ENCODE results near the gene VAV3. TPM values are rescaled to one million over a fixed set of nuclear protein-coding genes. Genes with fewer than 3 reads are reported as not detected.

Gene VAV3
- total and polyA plus RNA-seq, 2 donors (not counting 1 experiment from before 2014, with no cell fraction given), result not detected

DNA sequence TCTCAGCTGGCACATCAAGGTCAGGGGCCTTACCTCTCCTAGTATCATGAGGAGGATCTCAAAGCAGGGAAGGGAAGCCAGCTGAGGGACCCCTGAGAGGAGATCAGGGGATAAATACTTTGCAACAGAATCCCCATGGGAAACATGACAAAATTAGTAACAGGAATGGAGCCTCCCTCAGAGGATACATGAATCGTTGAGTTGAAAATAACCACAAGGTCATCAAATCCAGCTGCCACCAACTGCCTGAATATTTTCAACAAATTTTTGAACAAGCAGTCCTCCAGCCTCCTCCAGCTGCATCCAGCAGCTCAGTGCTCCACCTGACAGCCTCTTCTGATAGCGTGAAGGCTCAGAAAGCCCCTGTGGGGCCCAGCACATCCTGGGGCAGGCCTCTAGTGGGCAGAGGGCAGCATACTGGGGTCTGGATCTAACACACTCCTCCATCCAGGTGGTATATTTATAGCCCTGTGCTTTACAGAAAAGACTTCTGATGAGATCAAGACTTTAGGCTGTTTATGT lies 419.9 kb downstream of the VAV3 start:
- no peak for TF ChIP-seq EZH2 (IDR thresholded peaks at IDR 0.05; ENCODE audit: low read length, missing control alignments)
- no peak for TF ChIP-seq CTCF (conservative IDR thresholded peaks at IDR 0.05 in 1 of 2, IDR thresholded peaks at IDR 0.05 in 1 of 2; ENCODE audit: low read depth in 1 of 2, low read length in 2 of 2)
- Histone ChIP-seq H3K9me3 (ENCODE audit: control insufficient read depth, insufficient read depth, low read depth, low read length) (no peaks in the 10 kb centered on the region), H3K4me1 (ENCODE audit: control insufficient read depth, extremely low read depth, insufficient read depth, low read length) (no peaks in the 10 kb centered on the region), H3K27ac (ENCODE audit: insufficient read depth, low read length) (no peak overlapping the region), H3K4me3 (replicated peaks in 1 of 4; ENCODE audit: control extremely low read depth in 1 of 4, insufficient read depth in 1 of 4, low read depth in 3 of 4, low read length in 4 of 4) (no peak overlapping the region), H3K27me3 (ENCODE audit: control insufficient read depth, insufficient read depth, low read length) (no peaks in the 10 kb centered on the region), H3K4me2 (ENCODE audit: extremely low read depth, insufficient read depth, low read length) (no peak overlapping the region), H3K9ac (ENCODE audit: insufficient read depth, low read length) (no peak overlapping the region), H2AFZ (ENCODE audit: low read length) (no peak overlapping the region), H3K79me2 (ENCODE audit: control insufficient read depth, insufficient read depth, low read length) (no peaks in the 10 kb centered on the region), H3K36me3 (ENCODE audit: control insufficient read depth, insufficient read depth, low read length) (no peaks in the 10 kb centered on the region), H4K20me1 (ENCODE audit: control insufficient read depth, extremely low read depth, insufficient read depth, low read length) (no peaks in the 10 kb centered on the region)
- DNase-seq (ENCODE audit: low read depth in 2 of 2), result no peak

- Histone ChIP-seq H3K79me2 (ENCODE audit: control insufficient read depth, insufficient read depth, low read length) (no peaks in the 10 kb centered on the region), H3K4me2 (ENCODE audit: extremely low read depth, insufficient read depth, low read length) (no peak overlapping the region), H3K27me3 (ENCODE audit: control insufficient read depth, insufficient read depth, low read length) (no peaks in the 10 kb centered on the region), H4K20me1 (ENCODE audit: control insufficient read depth, extremely low read depth, insufficient read depth, low read length) (no peaks in the 10 kb centered on the region), H3K9ac (ENCODE audit: insufficient read depth, low read length) (no peak overlapping the region), H3K4me1 (ENCODE audit: control insufficient read depth, extremely low read depth, insufficient read depth, low read length) (no peaks in the 10 kb centered on the region), H3K36me3 (ENCODE audit: control insufficient read depth, insufficient read depth, low read length) (no peaks in the 10 kb centered on the region), H3K27ac (ENCODE audit: insufficient read depth, low read length) (no peak overlapping the region), H3K9me3 (ENCODE audit: control insufficient read depth, insufficient read depth, low read depth, low read length) (no peaks in the 10 kb centered on the region), H3K4me3 (replicated peaks in 1 of 4; ENCODE audit: control extremely low read depth in 1 of 4, insufficient read depth in 1 of 4, low read depth in 3 of 4, low read length in 4 of 4) (no peak overlapping the region), H2AFZ (ENCODE audit: low read length) (no peak overlapping the region)
- no peak for DNase-seq (ENCODE audit: low read depth in 2 of 2)
- TF ChIP-seq EZH2 (IDR thresholded peaks at IDR 0.05; ENCODE audit: low read length, missing control alignments), result no peak
These were observed 420.7 kb downstream of the VAV3 start for GRCh38 chr1:107544285-107544684.

DNA sequence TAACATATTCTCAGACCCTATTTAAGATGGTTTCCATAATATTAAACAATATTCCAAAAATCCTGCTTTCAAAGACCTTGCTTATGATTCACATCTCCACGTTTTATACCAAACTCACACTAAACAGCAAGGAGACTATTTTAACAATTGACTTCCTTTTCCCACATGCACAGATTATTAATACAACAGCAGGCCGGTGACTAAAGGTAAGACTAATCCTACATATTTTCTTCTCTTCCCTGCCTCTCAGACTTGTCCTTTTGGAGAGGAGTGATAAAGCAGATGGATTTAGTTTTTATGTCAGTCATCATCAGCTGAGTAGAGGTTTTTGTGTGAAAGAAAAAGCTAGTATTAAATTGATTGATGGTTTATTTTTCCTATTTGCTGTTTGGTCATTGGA lies 423.6 kb downstream of the VAV3 start:
- Histone ChIP-seq H3K9ac (ENCODE audit: insufficient read depth, low read length) (no peak overlapping the region), H3K27me3 (ENCODE audit: control insufficient read depth, insufficient read depth, low read length) (no peaks in the 10 kb centered on the region), H3K4me3 (replicated peaks in 1 of 4; ENCODE audit: control extremely low read depth in 1 of 4, insufficient read depth in 1 of 4, low read depth in 3 of 4, low read length in 4 of 4) (no peak overlapping the region), H3K4me1 (ENCODE audit: control insufficient read depth, extremely low read depth, insufficient read depth, low read length) (no peaks in the 10 kb centered on the region), H3K27ac (ENCODE audit: insufficient read depth, low read length) (no peak overlapping the region), H3K36me3 (ENCODE audit: control insufficient read depth, insufficient read depth, low read length) (no peaks in the 10 kb centered on the region), H3K4me2 (ENCODE audit: extremely low read depth, insufficient read depth, low read length) (no peak overlapping the region), H3K79me2 (ENCODE audit: control insufficient read depth, insufficient read depth, low read length) (no peaks in the 10 kb centered on the region), H4K20me1 (ENCODE audit: control insufficient read depth, extremely low read depth, insufficient read depth, low read length) (no peaks in the 10 kb centered on the region), H3K9me3 (ENCODE audit: control insufficient read depth, insufficient read depth, low read depth, low read length) (no peaks in the 10 kb centered on the region), H2AFZ (ENCODE audit: low read length) (no peak overlapping the region)
- no peak for TF ChIP-seq CTCF (conservative IDR thresholded peaks at IDR 0.05 in 1 of 2, IDR thresholded peaks at IDR 0.05 in 1 of 2; ENCODE audit: low read depth in 1 of 2, low read length in 2 of 2)
- no peak for TF ChIP-seq EZH2 (IDR thresholded peaks at IDR 0.05; ENCODE audit: low read length, missing control alignments)
- DNase-seq (ENCODE audit: low read depth in 2 of 2), result no peak

Data from fibroblast of lung (primary cell).